Right lung (tissue), 5 donors: Measurements from ENCODE around the gene DDIT3. TPM values are rescaled to one million over a fixed set of nuclear protein-coding genes. Genes with fewer than 3 reads are reported as not detected.
"Not testable (repeated sequence)": the region's sequence is repeated elsewhere in the genome, so short reads cannot be mapped to it uniquely, and the experiment has no call there.

Experiments used
- DNase-seq, 2 donors: peaks; one replicate each; pipeline ENCODE4 v3.0.0-alpha.2; 2013
- polyA plus RNA-seq, 5 donors: library from polyadenylated mRNA; unstranded; fragments of 120-200 nt; gene quantifications; one replicate each; pipeline versions ENCODE4 v1.2.1 to v1.2.3, GENCODE V29; 2013; ENCODE audit warnings: inconsistent platforms in 1 of 5, low replicate concordance in 1 of 5; ENCODE audit not compliant: insufficient read length in 5 of 5, insufficient read depth in 1 of 5

Gene DDIT3
- polyA plus RNA-seq, 5 donors: 18.1 to 26.4 (median 19.2) TPM

- no peak for DNase-seq
Measured at GRCh38 chr12:57528176-57528575, 7.9 kb upstream of the DDIT3 start.

- DNase-seq: no peak
Measured at GRCh38 chr12:57527184-57527583, 6.9 kb upstream of the DDIT3 start.

- no peak for DNase-seq
Measured at GRCh38 chr12:57526477-57527126, 6.3 kb upstream of the DDIT3 start.

- DNase-seq: no peak
Measured at GRCh38 chr12:57525615-57526383, 5.5 kb upstream of the DDIT3 start.

GRCh38 chr12:57524814-57525614, 4.7 kb upstream of the DDIT3 start:
- no peak for DNase-seq

- DNase-seq: no peak
Measured at GRCh38 chr12:57523706-57524614, 3.6 kb upstream of the DDIT3 start.

- peak; percentile 76 to 77 for DNase-seq
Measured at GRCh38 chr12:57522887-57523705, 2.8 kb upstream of the DDIT3 start.

GRCh38 chr12:57522011-57522886, 1.9 kb upstream of the DDIT3 start, which contains the start of gene MBD6:
Gene MBD6, plus strand, starts transcription at chr12:57522824. Its CDS starts 1,480 bp downstream, at chr12:57524304.
- DNase-seq: peak; percentile 91

- no peak for DNase-seq
Measured at GRCh38 chr12:57521525-57522010, 1.3 kb upstream of the DDIT3 start.

GRCh38 chr12:57519796-57520052, 590 bp downstream of the DDIT3 start:
- DNase-seq: no peak

- peak; percentile 13 to 28 for DNase-seq
Measured at GRCh38 chr12:57518920-57519795, 1.2 kb downstream of the DDIT3 start.

GRCh38 chr12:57518176-57518919, 2.0 kb downstream of the DDIT3 start:
- no peak for DNase-seq

- DNase-seq: not testable (repeated sequence)
Measured at GRCh38 chr12:57517718-57518117, 2.6 kb downstream of the DDIT3 start.

GRCh38 chr12:57517187-57517586, 3.1 kb downstream of the DDIT3 start:
- no peak for DNase-seq

- DNase-seq: no peak
Measured at GRCh38 chr12:57516617-57517153, 3.6 kb downstream of the DDIT3 start.

- DNase-seq: no peak
Measured at GRCh38 chr12:57515934-57516541, 4.3 kb downstream of the DDIT3 start.

GRCh38 chr12:57515408-57515933, 4.8 kb downstream of the DDIT3 start:
- DNase-seq: no peak
